GM12874 (cell line): Measurements from ENCODE around the gene TBKBP1.

Experiments used
- CTCF ChIP-seq: IDR thresholded peaks from 2 replicates; pipeline ENCODE4 v1.5.1; 2011; ENCODE audit warnings: low read depth, mild to moderate bottlenecking, control low read depth, low read length, moderate library complexity; ENCODE audit not compliant: insufficient read depth

TBKBP1 gene

GRCh38 chr17:47720196-47720595 is 26.2 kb downstream of the TBKBP1 start:
- TF ChIP-seq CTCF: no peak

- no peak for TF ChIP-seq CTCF
These were observed 27.0 kb downstream of the TBKBP1 start for GRCh38 chr17:47720754-47721533.

GRCh38 chr17:47721725-47722124 is 27.8 kb downstream of the TBKBP1 start:
- TF ChIP-seq CTCF: no peak

- TF ChIP-seq CTCF: no peak
These were observed 30.7 kb downstream of the TBKBP1 start for GRCh38 chr17:47724705-47725104.

- TF ChIP-seq CTCF: 0 out of 2 replicates have a peak, but pooled peaks have one; percentile 30
These were observed 31.6 kb downstream of the TBKBP1 start for GRCh38 chr17:47725446-47726111.

GRCh38 chr17:47726796-47727703 is 33.1 kb downstream of the TBKBP1 start:
- TF ChIP-seq CTCF: no peak

- no peak for TF ChIP-seq CTCF
These were observed 33.7 kb downstream of the TBKBP1 start for GRCh38 chr17:47727704-47728036.
